Activated naive CD4-positive, alpha-beta T cell treated with anti-CD3 and anti-CD28 coated beads, Interleukin-2, amount 50 U/mL, for 72 hours (primary cell): Measurements from ENCODE around the gene OSCP1. TPM values are rescaled to one million over a fixed set of nuclear protein-coding genes. Genes with fewer than 3 reads are reported as not detected.
A peak's percentile ranks its signal among the peaks of the same experiment; 100 is the strongest.
"Not testable (repeated sequence)": the region's sequence is repeated elsewhere in the genome, so short reads cannot be mapped to it uniquely, and the experiment has no call there.

Experiments used
- ATAC-seq, 2 donors: fragments of 150-1000 bp; cut with Tn5 transposase; 2 replicates each; pipeline ENCODE4 v1.10.0; 2021; ENCODE audit warnings: mild to moderate bottlenecking in 2 of 2, moderate library complexity in 2 of 2
- DNase-seq, 2 donors: peaks; one replicate each; pipeline ENCODE4 v3.0.0; 2021 to 2022; ENCODE audit warnings: low spot score in 2 of 2
- H3K27ac Mint-ChIP-seq, 2 donors: one replicate each; pipeline ENCODE4 v1.8.0; 2022; ENCODE audit warnings: mild to moderate bottlenecking in 2 of 2, mixed read lengths in 2 of 2
- H3K36me3 Mint-ChIP-seq, 2 donors: one replicate each; pipeline ENCODE4 v1.8.0; 2022; ENCODE audit warnings: mixed read lengths in 2 of 2
- H3K9me3 Mint-ChIP-seq, 2 donors: one replicate each; pipeline ENCODE4 v1.8.0; 2022; ENCODE audit warnings: mixed read lengths in 2 of 2
- total RNA-seq, 2 donors: library from RNA; stranded (reverse); gene quantifications; one replicate each; pipeline ENCODE4 v1.2.3, GENCODE V29; 2022

The OSCP1 gene
- total RNA-seq: 1 to 10 TPM; 1.6 to 4.8 TPM

- DNase-seq (peak; percentile 87 to 89), ATAC-seq (peak; percentile 99)
- Mint-ChIP-seq H3K27ac (peak within 1 kb of the TSS; percentile 92 to 97), H3K36me3 (peaks cover 7% of the 10 kb centered on the region in 2 donors), H3K9me3 (no peaks in the 10 kb centered on the region)
Measured at GRCh38 chr1:36450270-36450918, at the start of gene OSCP1. Gene OSCP1 (minus strand): TSS chr1:36450451. CDS start chr1:36450369, 82 bp downstream.

- Mint-ChIP-seq H3K36me3 (no peaks in the 10 kb centered on the region), H3K9me3 (no peaks in the 10 kb centered on the region), H3K27ac (no peak overlapping the region)
- DNase-seq (no peak), ATAC-seq (no peak)
Measured at GRCh38 chr1:36497207-36497606, 47.0 kb upstream of the OSCP1 start.

GRCh38 chr1:36494971-36495370, 44.7 kb upstream of the OSCP1 start:
- ATAC-seq (no peak), DNase-seq (no peak)
- Mint-ChIP-seq H3K9me3 (no peaks in the 10 kb centered on the region), H3K36me3 (no peaks in the 10 kb centered on the region), H3K27ac (no peak overlapping the region)

GRCh38 chr1:36493524-36493923, 43.3 kb upstream of the OSCP1 start:
- no peak for ATAC-seq
- Mint-ChIP-seq H3K27ac (no peak overlapping the region), H3K9me3 (no peaks in the 10 kb centered on the region), H3K36me3 (no peaks in the 10 kb centered on the region)
- no peak for DNase-seq

- no peak for ATAC-seq
Measured at GRCh38 chr1:36492491-36492890, 42.2 kb upstream of the OSCP1 start.

GRCh38 chr1:36489258-36490051, 39.2 kb upstream of the OSCP1 start:
- H3K9me3 Mint-ChIP-seq, H3K27ac Mint-ChIP-seq, ATAC-seq, H3K36me3 Mint-ChIP-seq: not testable (repeated sequence)
- peak in 1 of 2 donors; percentile 18 for DNase-seq

More at GRCh38 chr1:36492491-36492890, 42.2 kb upstream of the OSCP1 start:
- Mint-ChIP-seq H3K27ac (peak overlapping the region in 1 of 2 donors; percentile 61), H3K36me3 (no peaks in the 10 kb centered on the region), H3K9me3 (no peaks in the 10 kb centered on the region)
- peak in 1 of 2 donors; percentile 30 for DNase-seq

- peak in 1 of 2 donors; percentile 25 for DNase-seq
- no peak for ATAC-seq
- Mint-ChIP-seq H3K27ac (no peak overlapping the region), H3K9me3 (no peaks in the 10 kb centered on the region), H3K36me3 (no peaks in the 10 kb centered on the region)
Measured at GRCh38 chr1:36487906-36488305, 37.7 kb upstream of the OSCP1 start.

GRCh38 chr1:36487336-36487725, 37.1 kb upstream of the OSCP1 start:
- H3K27ac Mint-ChIP-seq: peak overlapping the region in 1 of 2 donors; percentile 37
- H3K9me3 Mint-ChIP-seq, H3K36me3 Mint-ChIP-seq, ATAC-seq: not testable (repeated sequence)
- DNase-seq: peak in 1 of 2 donors; percentile 42

- no peak for ATAC-seq
- Mint-ChIP-seq H3K36me3 (no peaks in the 10 kb centered on the region), H3K27ac (peak overlapping the region in 1 of 2 donors; percentile 52), H3K9me3 (no peaks in the 10 kb centered on the region)
- DNase-seq: no peak
Measured at GRCh38 chr1:36486439-36487335, 36.4 kb upstream of the OSCP1 start.

GRCh38 chr1:36486093-36486438, 35.8 kb upstream of the OSCP1 start:
- Mint-ChIP-seq H3K9me3 (no peaks in the 10 kb centered on the region), H3K27ac (peak overlapping the region in 1 of 2 donors; percentile 52), H3K36me3 (no peaks in the 10 kb centered on the region)
- DNase-seq: no peak
- no peak for ATAC-seq

- Mint-ChIP-seq H3K9me3 (no peaks in the 10 kb centered on the region), H3K27ac (no peak overlapping the region), H3K36me3 (no peaks in the 10 kb centered on the region)
- no peak for DNase-seq
- ATAC-seq: no peak
Measured at GRCh38 chr1:36484099-36484498, 33.8 kb upstream of the OSCP1 start.

- Mint-ChIP-seq H3K27ac (peak within 1 kb of the TSS; percentile 47 to 70), H3K9me3 (no peaks in the 10 kb centered on the region), H3K36me3 (no peaks in the 10 kb centered on the region)
- ATAC-seq (no peak), DNase-seq (no peak)
Measured at GRCh38 chr1:36482724-36483388, 32.6 kb upstream of the OSCP1 start, which contains the start of gene CSF3R. Gene CSF3R (minus strand): TSS chr1:36482913. CDS start chr1:36479496, 3,417 bp downstream.

- no peaks in the 10 kb centered on the region for H3K36me3 Mint-ChIP-seq
- no peaks in the 10 kb centered on the region for H3K9me3 Mint-ChIP-seq
- ATAC-seq (peak; percentile 40 to 64), DNase-seq (no peak)
- H3K27ac Mint-ChIP-seq: peak overlapping the region; percentile 47 to 70
Measured at GRCh38 chr1:36481771-36482723, 31.8 kb upstream of the OSCP1 start.

GRCh38 chr1:36481091-36481490, 30.8 kb upstream of the OSCP1 start:
- DNase-seq: peak in 1 of 2 donors; percentile 30
- Mint-ChIP-seq H3K27ac (no peak overlapping the region), H3K9me3 (no peaks in the 10 kb centered on the region), H3K36me3 (no peaks in the 10 kb centered on the region)
- ATAC-seq: no peak

GRCh38 chr1:36480161-36480560, 29.9 kb upstream of the OSCP1 start:
- H3K9me3 Mint-ChIP-seq: no peaks in the 10 kb centered on the region
- H3K36me3 Mint-ChIP-seq: no peaks in the 10 kb centered on the region
- no peak overlapping the region for H3K27ac Mint-ChIP-seq
- DNase-seq (peak in 1 of 2 donors; percentile 47), ATAC-seq (no peak)
